Glutamatergic neuron (in vitro differentiated cells): ENCODE results near the gene TMEM214. TPM values are rescaled to one million over a fixed set of nuclear protein-coding genes. Genes with fewer than 3 reads are reported as not detected.

Source experiments
- DNase-seq: peaks from one replicate; pipeline ENCODE4 v3.0.0; 2022
- H3K27ac Mint-ChIP-seq: one replicate; pipeline ENCODE4 v1.8.0; 2020; ENCODE audit warnings: mild to moderate bottlenecking, mixed read lengths, inconsistent platforms; ENCODE audit not compliant: unreplicated experiment
- H3K27me3 Mint-ChIP-seq: one replicate; pipeline ENCODE4 v1.8.0; 2020; ENCODE audit warnings: mild to moderate bottlenecking, moderate library complexity, mixed read lengths, inconsistent platforms; ENCODE audit not compliant: unreplicated experiment
- H3K36me3 Mint-ChIP-seq: one replicate; pipeline ENCODE4 v1.8.0; 2020; ENCODE audit warnings: mild to moderate bottlenecking, mixed read lengths, inconsistent platforms; ENCODE audit not compliant: unreplicated experiment
- H3K4me1 Mint-ChIP-seq: one replicate; pipeline ENCODE4 v1.8.0; 2020; ENCODE audit warnings: mild to moderate bottlenecking, low read depth, mixed read lengths, inconsistent platforms; ENCODE audit not compliant: unreplicated experiment
- H3K4me3 Mint-ChIP-seq: one replicate; pipeline ENCODE4 v1.8.0; 2020; ENCODE audit warnings: mild to moderate bottlenecking, mixed read lengths, inconsistent platforms; ENCODE audit not compliant: unreplicated experiment
- H3K9me3 Mint-ChIP-seq: one replicate; pipeline ENCODE4 v1.8.0; 2020; ENCODE audit warnings: mild to moderate bottlenecking, moderate library complexity, mixed read lengths, inconsistent platforms; ENCODE audit not compliant: unreplicated experiment
- total RNA-seq: library from RNA; stranded (reverse); fragmentation: NEBNext Ultra II Directional; extraction: Animal tissue kit (Norgen Biotek cat#: 25700); gene quantifications from one replicate; pipeline ENCODE4 v1.2.1, GENCODE V29; 2021; ENCODE audit not compliant: unreplicated experiment
- TF ChIP-seq, protein P1 (sequence below): fragments of 200-600 bp; sonication (generic); IDR thresholded peaks from one replicate; pipeline ENCODE4 v1.5.0; 2021; ENCODE audit not compliant: partially characterized antibody, unreplicated experiment

Gene TMEM214
- total RNA-seq, 1 donor from 2014 or later: 35.8 TPM

DNA sequence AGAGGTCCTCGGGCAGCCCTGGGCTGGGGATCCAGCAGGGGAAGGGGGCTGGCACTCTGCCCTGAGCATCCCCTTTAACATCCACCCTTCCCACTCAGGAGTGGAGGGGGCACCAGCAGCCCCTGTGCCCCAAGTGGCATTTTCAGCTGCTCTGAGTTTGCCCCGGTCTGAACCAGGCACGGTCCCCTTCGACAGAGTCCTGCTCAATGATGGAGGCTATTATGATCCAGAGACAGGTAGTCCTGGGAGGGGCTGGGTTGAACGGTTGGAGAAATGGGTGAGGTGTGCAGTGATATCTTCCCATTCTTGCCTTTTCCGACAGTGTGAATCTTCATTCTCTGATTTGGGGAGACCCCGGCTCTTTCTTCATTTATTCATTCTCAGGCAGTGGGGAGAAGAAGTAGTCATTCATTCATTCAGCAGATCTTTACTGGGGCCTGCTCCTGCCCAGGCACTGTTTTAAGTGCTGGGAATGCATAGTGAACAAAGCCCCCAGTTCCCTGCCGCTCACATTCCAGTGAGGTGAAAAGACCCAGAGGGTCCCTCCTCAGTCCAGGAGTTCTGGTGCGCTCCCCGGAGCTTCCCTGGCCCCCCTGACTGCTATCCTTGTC is 52.4 kb downstream of the TMEM214 start:
- Mint-ChIP-seq H3K9me3 (peaks cover 7% of the 10 kb centered on the region), H3K27me3 (peaks cover 10% of the 10 kb centered on the region), H3K4me3 (peak overlapping the region; percentile 70), H3K36me3 (peaks cover 6% of the 10 kb centered on the region), H3K4me1 (peaks cover 16% of the 10 kb centered on the region), H3K27ac (no peak overlapping the region)
- no peak for DNase-seq
- TF ChIP-seq, protein P1, sequence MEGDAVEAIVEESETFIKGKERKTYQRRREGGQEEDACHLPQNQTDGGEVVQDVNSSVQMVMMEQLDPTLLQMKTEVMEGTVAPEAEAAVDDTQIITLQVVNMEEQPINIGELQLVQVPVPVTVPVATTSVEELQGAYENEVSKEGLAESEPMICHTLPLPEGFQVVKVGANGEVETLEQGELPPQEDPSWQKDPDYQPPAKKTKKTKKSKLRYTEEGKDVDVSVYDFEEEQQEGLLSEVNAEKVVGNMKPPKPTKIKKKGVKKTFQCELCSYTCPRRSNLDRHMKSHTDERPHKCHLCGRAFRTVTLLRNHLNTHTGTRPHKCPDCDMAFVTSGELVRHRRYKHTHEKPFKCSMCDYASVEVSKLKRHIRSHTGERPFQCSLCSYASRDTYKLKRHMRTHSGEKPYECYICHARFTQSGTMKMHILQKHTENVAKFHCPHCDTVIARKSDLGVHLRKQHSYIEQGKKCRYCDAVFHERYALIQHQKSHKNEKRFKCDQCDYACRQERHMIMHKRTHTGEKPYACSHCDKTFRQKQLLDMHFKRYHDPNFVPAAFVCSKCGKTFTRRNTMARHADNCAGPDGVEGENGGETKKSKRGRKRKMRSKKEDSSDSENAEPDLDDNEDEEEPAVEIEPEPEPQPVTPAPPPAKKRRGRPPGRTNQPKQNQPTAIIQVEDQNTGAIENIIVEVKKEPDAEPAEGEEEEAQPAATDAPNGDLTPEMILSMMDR: no peak

DNA sequence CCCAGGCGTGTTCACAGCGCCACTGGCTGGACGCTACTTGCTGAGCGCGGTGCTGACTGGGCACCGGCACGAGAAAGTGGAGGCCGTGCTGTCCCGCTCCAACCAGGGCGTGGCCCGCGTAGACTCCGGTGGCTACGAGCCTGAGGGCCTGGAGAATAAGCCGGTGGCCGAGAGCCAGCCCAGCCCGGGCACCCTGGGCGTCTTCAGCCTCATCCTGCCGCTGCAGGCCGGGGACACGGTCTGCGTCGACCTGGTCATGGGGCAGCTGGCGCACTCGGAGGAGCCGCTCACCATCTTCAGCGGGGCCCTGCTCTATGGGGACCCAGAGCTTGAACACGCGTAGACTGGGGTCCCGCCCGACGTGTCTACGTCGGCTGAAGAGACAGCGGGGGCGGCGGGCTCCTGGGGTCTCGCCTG is 52.9 kb downstream of the TMEM214 start:
- TF ChIP-seq, protein P1: no peak
- Mint-ChIP-seq H3K27ac (no peak overlapping the region), H3K9me3 (peaks cover 5% of the 10 kb centered on the region), H3K27me3 (peaks cover 8% of the 10 kb centered on the region), H3K36me3 (peaks cover 6% of the 10 kb centered on the region), H3K4me1 (peaks cover 14% of the 10 kb centered on the region), H3K4me3 (peak overlapping the region; percentile 70)
- peak; percentile 65 for DNase-seq

DNA sequence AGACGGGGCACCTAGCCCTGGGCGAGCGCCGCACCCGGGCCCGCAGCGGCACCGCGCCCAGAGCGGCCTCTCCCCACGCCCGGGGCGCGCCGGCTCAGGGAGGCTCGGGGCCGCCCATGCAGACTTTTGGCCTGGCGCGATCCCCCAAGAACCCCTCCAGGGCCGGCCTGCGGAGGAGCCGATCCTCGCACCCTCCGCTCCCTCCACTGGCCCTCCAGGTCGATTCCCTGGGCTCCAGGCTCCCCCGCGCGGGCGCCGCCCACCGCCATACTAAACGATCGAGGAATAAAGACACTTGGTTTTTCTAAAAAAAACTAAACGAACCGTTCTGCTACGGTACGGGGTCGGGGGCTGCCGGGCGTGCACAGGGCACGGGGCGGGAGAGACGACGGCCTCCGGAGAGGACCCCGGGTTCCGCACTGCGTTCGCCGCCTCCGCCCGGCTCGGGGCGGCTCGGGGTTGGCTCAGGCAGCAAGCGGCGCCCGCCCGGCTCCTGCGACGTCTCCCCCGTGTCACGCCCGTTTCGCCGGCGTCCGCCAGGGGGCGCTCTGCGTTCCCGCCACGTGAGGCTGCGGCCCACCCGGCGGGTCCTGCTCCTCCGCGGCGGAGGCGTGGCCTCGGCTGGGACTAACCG is 53.4 kb downstream of the TMEM214 start:
- Mint-ChIP-seq H3K27me3 (peaks cover 7% of the 10 kb centered on the region), H3K4me3 (peak overlapping the region; percentile 85), H3K9me3 (peaks cover 5% of the 10 kb centered on the region), H3K27ac (no peak overlapping the region), H3K4me1 (peaks cover 8% of the 10 kb centered on the region), H3K36me3 (peaks cover under 1% of the 10 kb centered on the region)
- TF ChIP-seq, protein P1: peak; percentile 97
- DNase-seq: peak; percentile 99

DNA sequence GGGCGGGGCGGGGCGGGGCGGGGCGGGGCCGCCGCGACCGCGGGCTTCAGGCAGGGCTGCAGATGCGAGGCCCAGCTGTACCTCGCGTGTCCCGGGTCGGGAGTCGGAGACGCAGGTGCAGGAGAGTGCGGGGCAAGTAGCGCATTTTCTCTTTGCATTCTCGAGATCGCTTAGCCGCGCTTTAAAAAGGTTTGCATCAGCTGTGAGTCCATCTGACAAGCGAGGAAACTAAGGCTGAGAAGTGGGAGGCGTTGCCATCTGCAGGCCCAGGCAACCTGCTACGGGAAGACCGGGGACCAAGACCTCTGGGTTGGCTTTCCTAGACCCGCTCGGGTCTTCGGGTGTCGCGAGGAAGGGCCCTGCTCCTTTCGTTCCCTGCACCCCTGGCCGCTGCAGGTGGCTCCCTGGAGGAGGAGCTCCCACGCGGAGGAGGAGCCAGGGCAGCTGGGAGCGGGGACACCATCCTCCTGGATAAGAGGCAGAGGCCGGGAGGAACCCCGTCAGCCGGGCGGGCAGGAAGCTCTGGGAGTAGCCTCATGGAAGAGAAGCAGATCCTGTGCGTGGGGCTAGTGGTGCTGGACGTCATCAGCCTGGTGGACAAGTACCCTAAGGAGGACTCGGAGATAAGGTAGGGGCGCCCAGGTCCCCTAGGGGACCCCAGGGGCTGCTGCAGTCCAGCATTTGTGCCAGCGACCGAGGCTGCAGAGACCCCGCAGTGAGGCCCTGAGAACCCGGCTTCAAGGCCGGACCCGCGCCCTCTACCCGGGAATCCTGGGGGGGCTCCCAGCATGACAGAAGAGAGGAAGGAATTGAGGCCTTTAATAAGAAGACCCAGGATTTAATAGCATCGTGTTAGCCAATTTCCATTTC is 54.2 kb downstream of the TMEM214 start, which contains the start of gene KHK:
Gene KHK (plus strand): TSS at position 49 of the 870 bp plus-strand sequence. CDS start 488 bp downstream, at position 537.
- Mint-ChIP-seq H3K9me3 (peaks cover 7% of the 10 kb centered on the region), H3K36me3 (no peaks in the 10 kb centered on the region), H3K4me3 (peak within 1 kb of the TSS; percentile 86), H3K27me3 (peaks cover 3% of the 10 kb centered on the region), H3K4me1 (peaks cover 5% of the 10 kb centered on the region), H3K27ac (peak within 1 kb of the TSS; percentile 75)
- DNase-seq: peak; percentile 47
- TF ChIP-seq, protein P1: peak; percentile 45
